ENCODE data around the gene NEK10. TPM values are rescaled to one million over a fixed set of nuclear protein-coding genes. Genes with fewer than 3 reads are reported as not detected.

Gene NEK10
- total RNA-seq, 1 donor from 2014 or later, result not detected

GRCh38 chr3:27244374-27244773, 124.8 kb downstream of the NEK10 start:
- H3K27me3 ChIP-seq, result no peaks in the 10 kb centered on the region
- H3K4me1 ChIP-seq, result no peaks in the 10 kb centered on the region
- no peak overlapping the region for H3K27ac ChIP-seq
- no peaks in the 10 kb centered on the region for H3K36me3 ChIP-seq
- H3K9me3 ChIP-seq, result no peaks in the 10 kb centered on the region
- no peak overlapping the region for H3K4me3 ChIP-seq
- intact Hi-C loops (cut with DNase I), result no loop called here
- DNase-seq (ENCODE audit: extremely low spot score in 2 of 2), result no peak
- TF ChIP-seq CTCF (IDR thresholded peaks at IDR 0.05), result no peak
- TF ChIP-seq POLR2A (IDR thresholded peaks at IDR 0.05), result no peak
- TF ChIP-seq POLR2AphosphoS5 (IDR thresholded peaks at IDR 0.05; ENCODE audit: insufficient read depth in 1 of 2, low read depth in 1 of 2), result no peak

- Histone ChIP-seq H3K36me3 (no peaks in the 10 kb centered on the region), H3K27ac (no peak overlapping the region), H3K4me1 (no peaks in the 10 kb centered on the region), H3K27me3 (no peaks in the 10 kb centered on the region), H3K4me3 (no peak overlapping the region), H3K9me3 (peaks cover 6% of the 10 kb centered on the region)
- TF ChIP-seq CTCF (IDR thresholded peaks at IDR 0.05), result no peak
- TF ChIP-seq POLR2A (IDR thresholded peaks at IDR 0.05), result no peak
- no peak for TF ChIP-seq POLR2AphosphoS5 (IDR thresholded peaks at IDR 0.05; ENCODE audit: insufficient read depth in 1 of 2, low read depth in 1 of 2)
- intact Hi-C loops (cut with DNase I), result no loop called here
- no peak for DNase-seq (ENCODE audit: extremely low spot score in 2 of 2)
These were observed 129.2 kb downstream of the NEK10 start for GRCh38 chr3:27239951-27240350.

GRCh38 chr3:27228805-27229204, 140.4 kb downstream of the NEK10 start:
- no peak overlapping the region for H3K4me3 ChIP-seq
- intact Hi-C loops (cut with DNase I), result no loop called here
- no peak for TF ChIP-seq POLR2AphosphoS5 (IDR thresholded peaks at IDR 0.05; ENCODE audit: insufficient read depth in 1 of 2, low read depth in 1 of 2)

GRCh38 chr3:27224197-27224596, 145.0 kb downstream of the NEK10 start:
- H3K9me3 ChIP-seq, result no peaks in the 10 kb centered on the region
- no peaks in the 10 kb centered on the region for H3K4me1 ChIP-seq
- DNase-seq (ENCODE audit: extremely low spot score in 2 of 2), result no peak
- intact Hi-C loops (cut with DNase I), result no loop called here
- no peak overlapping the region for H3K27ac ChIP-seq
- no peak overlapping the region for H3K4me3 ChIP-seq
- no peaks in the 10 kb centered on the region for H3K36me3 ChIP-seq
- no peaks in the 10 kb centered on the region for H3K27me3 ChIP-seq
- TF ChIP-seq POLR2A (IDR thresholded peaks at IDR 0.05) (no peak), CTCF (IDR thresholded peaks at IDR 0.05) (no peak), POLR2AphosphoS5 (IDR thresholded peaks at IDR 0.05; ENCODE audit: insufficient read depth in 1 of 2, low read depth in 1 of 2) (no peak)

More at GRCh38 chr3:27228805-27229204, 140.4 kb downstream of the NEK10 start:
- H3K9me3 ChIP-seq, result no peaks in the 10 kb centered on the region
- DNase-seq (ENCODE audit: extremely low spot score in 2 of 2), result no peak
- H3K36me3 ChIP-seq, result no peaks in the 10 kb centered on the region
- no peaks in the 10 kb centered on the region for H3K27me3 ChIP-seq
- no peak overlapping the region for H3K27ac ChIP-seq
- no peaks in the 10 kb centered on the region for H3K4me1 ChIP-seq

- intact Hi-C loops (cut with DNase I), result no loop called here
- Histone ChIP-seq H3K27ac (no peak overlapping the region), H3K27me3 (no peaks in the 10 kb centered on the region), H3K36me3 (no peaks in the 10 kb centered on the region), H3K9me3 (no peaks in the 10 kb centered on the region), H3K4me3 (no peak overlapping the region), H3K4me1 (no peaks in the 10 kb centered on the region)
- DNase-seq (ENCODE audit: extremely low spot score in 2 of 2), result no peak
- TF ChIP-seq CTCF (IDR thresholded peaks at IDR 0.05) (no peak), POLR2A (IDR thresholded peaks at IDR 0.05) (no peak), POLR2AphosphoS5 (IDR thresholded peaks at IDR 0.05; ENCODE audit: insufficient read depth in 1 of 2, low read depth in 1 of 2) (no peak)
These were observed 147.8 kb downstream of the NEK10 start for GRCh38 chr3:27221264-27221932.
